SK-N-SH treated with all-trans-retinoic acid at 6 μM for 48 hours (cell line): ENCODE measurements around the gene ARHGDIG.

Experiments
- ATAC-seq: fragments of 200-7000 bp; cut with Tn5 transposase; 3 replicates; pipeline ENCODE4 v1.9.1; 2020; ENCODE audit warnings: mild to moderate bottlenecking, moderate library complexity
- ARNTL ChIP-seq: fragments of 450-650 bp; formaldehyde crosslinking; IDR thresholded peaks from 2 replicates; pipeline ENCODE4 v1.5.0; 2020; ENCODE audit warnings: low read depth, mild to moderate bottlenecking, moderate library complexity, borderline replicate concordance
- BACH2 ChIP-seq: fragments of 250-450 bp; sonication (Bioruptor Pico); IDR thresholded peaks from 2 replicates; pipeline ENCODE4 v1.9.0; 2021; ENCODE audit warnings: mild to moderate bottlenecking, borderline replicate concordance
- CSDC2 ChIP-seq: fragments of 250-450 bp; sonication (Bioruptor Pico); IDR thresholded peaks from 2 replicates; pipeline ENCODE4 v1.5.0; 2020; ENCODE audit warnings: mild to moderate bottlenecking, moderate library complexity
- ESRRG ChIP-seq: fragments of 250-450 bp; sonication (Bioruptor Pico); IDR thresholded peaks from 2 replicates; pipeline ENCODE4 v1.6.1; 2021; ENCODE audit warnings: mild to moderate bottlenecking
- GLIS3 ChIP-seq: fragments of 250-450 bp; sonication (Bioruptor Pico); IDR thresholded peaks from 2 replicates; pipeline ENCODE4 v1.5.0; 2020; ENCODE audit warnings: mild to moderate bottlenecking, moderate library complexity
- ISL1 ChIP-seq: fragments of 250-450 bp; sonication (Bioruptor Pico); IDR thresholded peaks from 2 replicates; pipeline ENCODE4 v2.1.2; 2022; ENCODE audit warnings: mild to moderate bottlenecking, moderate library complexity
- OSR1 ChIP-seq: fragments of 250-450 bp; sonication (Bioruptor Pico); IDR thresholded peaks from 2 replicates; pipeline ENCODE4 v1.8.0; 2022; ENCODE audit warnings: moderate library complexity, mild to moderate bottlenecking, inconsistent platforms
- POU6F1 ChIP-seq: fragments of 250-450 bp; sonication (Bioruptor Pico); IDR thresholded peaks from 2 replicates; pipeline ENCODE4 v1.8.0; 2021; ENCODE audit warnings: low read depth, mild to moderate bottlenecking, moderate library complexity, borderline replicate concordance
- PPARA ChIP-seq: fragments of 250-450 bp; sonication (Bioruptor Pico); IDR thresholded peaks from 2 replicates; pipeline ENCODE4 v1.5.0; 2020; ENCODE audit warnings: mild to moderate bottlenecking, borderline replicate concordance
- RARB ChIP-seq: fragments of 250-450 bp; sonication (Bioruptor Pico); IDR thresholded peaks from 2 replicates; pipeline ENCODE4 v1.8.0; 2021; ENCODE audit warnings: mild to moderate bottlenecking, moderate library complexity
- SNAI2 ChIP-seq: fragments of 250-450 bp; sonication (Bioruptor Pico); IDR thresholded peaks from 2 replicates; pipeline ENCODE4 v1.5.0; 2020; ENCODE audit warnings: mild to moderate bottlenecking, moderate library complexity
- TCF4 ChIP-seq: fragments of 250-450 bp; sonication (Bioruptor Pico); IDR thresholded peaks from 2 replicates; pipeline ENCODE4 v1.8.0; 2021; ENCODE audit warnings: mild to moderate bottlenecking, moderate library complexity, borderline replicate concordance
- TOX ChIP-seq: fragments of 250-450 bp; sonication (Bioruptor Pico); IDR thresholded peaks from 2 replicates; pipeline ENCODE4 v1.8.0; 2021; ENCODE audit warnings: mild to moderate bottlenecking, moderate library complexity, borderline replicate concordance
- TSHZ2 ChIP-seq: fragments of 250-450 bp; sonication (Bioruptor Pico); IDR thresholded peaks from 2 replicates; pipeline ENCODE4 v1.5.0; 2020; ENCODE audit warnings: mild to moderate bottlenecking, moderate library complexity
- ZC3H10 ChIP-seq: fragments of 250-450 bp; sonication (Bioruptor Pico); IDR thresholded peaks from 2 replicates; pipeline ENCODE4 v1.5.1; 2021; ENCODE audit warnings: mild to moderate bottlenecking, moderate library complexity
- ZFP3 ChIP-seq: fragments of 250-450 bp; sonication (Bioruptor Pico); IDR thresholded peaks from 2 replicates; pipeline ENCODE4 v1.5.0; 2020; ENCODE audit warnings: mild to moderate bottlenecking, moderate library complexity
- ZFP30 ChIP-seq: fragments of 450-650 bp; formaldehyde crosslinking; IDR thresholded peaks from 2 replicates; pipeline ENCODE4 v1.5.0; 2022; ENCODE audit warnings: mild to moderate bottlenecking, moderate library complexity
- ZNF565 ChIP-seq: fragments of 450-650 bp; formaldehyde crosslinking; conservative IDR thresholded peaks from 2 replicates; pipeline ENCODE4 v1.5.0; 2020; ENCODE audit warnings: low read depth, mild to moderate bottlenecking, moderate library complexity
- ZNF70 ChIP-seq: fragments of 450-650 bp; formaldehyde crosslinking; IDR thresholded peaks from 2 replicates; pipeline ENCODE4 v1.5.0; 2020; ENCODE audit warnings: mild to moderate bottlenecking, moderate library complexity
- ZNF8 ChIP-seq: fragments of 450-650 bp; formaldehyde crosslinking; IDR thresholded peaks from 2 replicates; pipeline ENCODE4 v1.5.0; 2020; ENCODE audit warnings: mild to moderate bottlenecking, moderate library complexity
- TF ChIP-seq, protein P1 (sequence below): fragments of 250-450 bp; sonication (Bioruptor Pico); IDR thresholded peaks from 2 replicates; pipeline ENCODE4 v1.5.1; 2021; ENCODE audit warnings: mild to moderate bottlenecking, moderate library complexity
- TF ChIP-seq, protein P2 (sequence below): fragments of 250-450 bp; sonication (Bioruptor Pico); IDR thresholded peaks from 2 replicates; pipeline ENCODE4 v1.8.0; 2020; ENCODE audit warnings: mild to moderate bottlenecking, moderate library complexity, borderline replicate concordance

Gene ARHGDIG

DNA sequence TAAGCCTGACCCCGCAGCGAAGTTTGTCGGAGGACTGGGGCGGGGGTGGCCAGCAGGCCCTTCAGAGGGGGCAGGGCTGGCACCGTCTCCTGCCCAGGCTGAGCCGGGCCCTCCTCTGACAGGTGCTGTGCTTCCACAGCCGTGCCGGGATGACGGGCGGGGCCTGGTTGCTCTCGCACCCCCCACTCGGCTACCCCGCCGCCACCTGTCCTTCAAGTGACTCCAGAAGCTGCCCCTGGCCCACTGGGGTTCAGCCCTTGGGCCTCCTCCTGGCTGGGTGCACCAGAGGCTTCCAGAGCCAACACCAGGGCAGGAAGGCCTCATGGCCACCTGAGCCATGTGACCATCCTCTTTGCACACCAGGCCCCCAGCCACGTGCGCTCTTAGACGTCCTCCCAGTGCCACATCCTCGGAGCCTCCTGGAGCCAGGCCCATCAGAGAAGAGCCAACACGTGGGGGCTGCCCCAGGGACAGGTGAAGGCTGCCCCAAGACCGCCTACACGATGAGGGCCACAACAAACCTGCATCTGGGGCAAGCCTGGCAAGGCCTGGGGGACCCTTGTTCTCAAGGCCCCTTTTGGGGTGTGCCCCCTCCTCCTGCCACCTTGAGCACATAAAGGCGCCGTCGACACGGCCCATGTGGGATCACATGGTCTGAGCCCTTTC is 9.8 kb downstream of the ARHGDIG start:
- TF ChIP-seq ESRRG (CRISPR knock-in tag) (no peak), OSR1 (CRISPR knock-in tag) (no peak), ZNF70 (CRISPR knock-in tag) (no peak), ZNF565 (CRISPR knock-in tag) (no peak), GLIS3 (CRISPR knock-in tag) (no peak), ZFP3 (no peak), ZFP30 (CRISPR knock-in tag) (no peak), RARB (no peak), ZNF8 (CRISPR knock-in tag) (no peak), POU6F1 (no peak), ZC3H10 (CRISPR knock-in tag) (no peak), CSDC2 (CRISPR knock-in tag) (no peak), ARNTL (CRISPR knock-in tag) (no peak), ISL1 (CRISPR knock-in tag) (no peak), TOX (CRISPR knock-in tag) (no peak), BACH2 (CRISPR knock-in tag) (no peak)
- TF ChIP-seq, protein P1, sequence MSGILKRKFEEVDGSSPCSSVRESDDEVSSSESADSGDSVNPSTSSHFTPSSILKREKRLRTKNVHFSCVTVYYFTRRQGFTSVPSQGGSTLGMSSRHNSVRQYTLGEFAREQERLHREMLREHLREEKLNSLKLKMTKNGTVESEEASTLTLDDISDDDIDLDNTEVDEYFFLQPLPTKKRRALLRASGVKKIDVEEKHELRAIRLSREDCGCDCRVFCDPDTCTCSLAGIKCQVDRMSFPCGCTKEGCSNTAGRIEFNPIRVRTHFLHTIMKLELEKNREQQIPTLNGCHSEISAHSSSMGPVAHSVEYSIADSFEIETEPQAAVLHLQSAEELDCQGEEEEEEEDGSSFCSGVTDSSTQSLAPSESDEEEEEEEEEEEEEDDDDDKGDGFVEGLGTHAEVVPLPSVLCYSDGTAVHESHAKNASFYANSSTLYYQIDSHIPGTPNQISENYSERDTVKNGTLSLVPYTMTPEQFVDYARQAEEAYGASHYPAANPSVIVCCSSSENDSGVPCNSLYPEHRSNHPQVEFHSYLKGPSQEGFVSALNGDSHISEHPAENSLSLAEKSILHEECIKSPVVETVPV = no peak
- TF ChIP-seq, all 23 proteins: peak for 0
- no peak for ATAC-seq

DNA sequence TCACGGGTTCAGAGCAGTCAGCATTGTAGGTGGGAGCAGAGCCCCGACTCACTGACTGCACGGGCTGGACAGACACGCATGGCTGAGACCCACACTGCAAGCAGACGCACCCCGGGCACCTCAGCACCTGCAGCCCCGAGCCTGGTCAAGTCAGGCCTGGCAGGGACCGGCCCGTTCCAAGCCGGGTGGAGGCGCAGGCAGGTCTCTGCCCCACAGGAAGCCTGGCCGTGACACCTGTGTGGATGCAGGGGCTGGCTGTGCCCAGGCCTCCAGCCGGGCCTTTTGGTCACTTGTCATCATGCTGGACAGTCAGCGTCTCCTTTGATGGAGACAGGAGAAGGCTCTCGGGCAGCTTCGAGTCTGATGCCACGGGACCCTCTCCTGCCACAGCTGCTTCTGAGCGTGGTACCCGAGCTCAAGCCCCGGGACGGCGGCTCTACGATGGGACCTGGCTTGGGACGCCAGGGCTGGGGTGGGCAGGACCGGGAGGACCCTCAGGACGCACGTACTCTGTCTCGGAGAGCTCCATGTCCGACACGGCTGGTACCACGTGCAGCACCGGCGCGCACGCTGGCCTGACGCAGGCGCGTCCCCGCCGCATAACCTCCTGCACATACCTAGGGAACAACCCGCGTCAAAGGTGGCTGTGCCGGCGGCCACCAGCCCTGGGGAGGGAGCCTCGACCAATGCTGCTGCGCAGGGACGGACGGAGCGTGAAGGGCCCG is 10.5 kb downstream of the ARHGDIG start:
- TF ChIP-seq SNAI2 (CRISPR knock-in tag) (no peak), PPARA (CRISPR knock-in tag) (no peak), BACH2 (CRISPR knock-in tag) (no peak), ZFP3 (no peak), ZNF70 (CRISPR knock-in tag) (no peak), ZNF565 (CRISPR knock-in tag) (no peak), GLIS3 (CRISPR knock-in tag) (no peak), ESRRG (CRISPR knock-in tag) (no peak), TCF4 (CRISPR knock-in tag) (no peak)
- TF ChIP-seq, protein P2, sequence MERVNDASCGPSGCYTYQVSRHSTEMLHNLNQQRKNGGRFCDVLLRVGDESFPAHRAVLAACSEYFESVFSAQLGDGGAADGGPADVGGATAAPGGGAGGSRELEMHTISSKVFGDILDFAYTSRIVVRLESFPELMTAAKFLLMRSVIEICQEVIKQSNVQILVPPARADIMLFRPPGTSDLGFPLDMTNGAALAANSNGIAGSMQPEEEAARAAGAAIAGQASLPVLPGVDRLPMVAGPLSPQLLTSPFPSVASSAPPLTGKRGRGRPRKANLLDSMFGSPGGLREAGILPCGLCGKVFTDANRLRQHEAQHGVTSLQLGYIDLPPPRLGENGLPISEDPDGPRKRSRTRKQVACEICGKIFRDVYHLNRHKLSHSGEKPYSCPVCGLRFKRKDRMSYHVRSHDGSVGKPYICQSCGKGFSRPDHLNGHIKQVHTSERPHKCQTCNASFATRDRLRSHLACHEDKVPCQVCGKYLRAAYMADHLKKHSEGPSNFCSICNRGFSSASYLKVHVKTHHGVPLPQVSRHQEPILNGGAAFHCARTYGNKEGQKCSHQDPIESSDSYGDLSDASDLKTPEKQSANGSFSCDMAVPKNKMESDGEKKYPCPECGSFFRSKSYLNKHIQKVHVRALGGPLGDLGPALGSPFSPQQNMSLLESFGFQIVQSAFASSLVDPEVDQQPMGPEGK (CRISPR knock-in tag) = no peak
- TF ChIP-seq, all 23 proteins: peak for 0
- no peak for ATAC-seq

DNA sequence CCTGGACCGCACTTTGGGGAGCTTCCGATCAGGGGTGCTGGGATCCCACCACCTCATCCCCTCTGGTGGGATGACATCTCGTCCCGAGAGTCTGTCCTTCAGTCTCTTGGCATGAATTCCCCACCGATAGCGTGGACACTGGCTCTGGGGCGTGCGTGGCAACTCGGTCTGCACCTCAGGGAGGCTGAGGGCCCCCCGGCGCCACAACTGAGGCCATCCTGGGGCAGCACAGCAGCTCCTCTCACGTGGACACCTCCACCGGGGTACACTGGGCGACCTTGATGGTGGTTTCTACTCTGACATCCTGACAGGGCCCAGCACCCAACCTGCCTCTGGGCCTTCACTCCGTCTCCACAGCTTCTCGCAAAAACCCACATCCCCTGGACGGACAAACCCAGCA is 11.1 kb downstream of the ARHGDIG start:
- TF ChIP-seq ZC3H10 (CRISPR knock-in tag) = no peak
- no peak for TF ChIP-seq ISL1 (CRISPR knock-in tag)
- no peak for TF ChIP-seq TOX (CRISPR knock-in tag)
- TF ChIP-seq RARB = no peak
- TF ChIP-seq POU6F1 = no peak
- TF ChIP-seq ZNF70 (CRISPR knock-in tag) = no peak
- TF ChIP-seq PPARA (CRISPR knock-in tag) = no peak
- TF ChIP-seq, protein P2 (CRISPR knock-in tag) = no peak
- no peak for TF ChIP-seq ESRRG (CRISPR knock-in tag)
- no peak for TF ChIP-seq OSR1 (CRISPR knock-in tag)
- TF ChIP-seq CSDC2 (CRISPR knock-in tag) = no peak
- TF ChIP-seq ZNF565 (CRISPR knock-in tag) = no peak
- no peak for TF ChIP-seq ZFP30 (CRISPR knock-in tag)
- TF ChIP-seq TSHZ2 (CRISPR knock-in tag) = no peak
- TF ChIP-seq GLIS3 (CRISPR knock-in tag) = no peak
- no peak for TF ChIP-seq ZNF8 (CRISPR knock-in tag)
- ATAC-seq = no peak
